H1 (cell line): ENCODE data around the gene WDCP. TPM values are rescaled to one million over a fixed set of nuclear protein-coding genes. Genes with fewer than 3 reads are reported as not detected.

Experiments
- CTCF ChIA-PET: fragments of 300-600 bp; sonication (Branson Sonifier 250); formaldehyde crosslinking; loops from one replicate; lab custom pipeline; 2021; ENCODE audit not compliant: partially characterized antibody; lab: Charles Lee
- POLR2A ChIA-PET: fragments of 300-600 bp; sonication (Branson Sonifier 250); formaldehyde crosslinking; loops from one replicate; lab custom pipeline; 2021; ENCODE audit warnings: inconsistent platforms; ENCODE audit not compliant: partially characterized antibody; lab: Charles Lee
- DNase-seq, 2 experiments: peaks; one replicate each; pipeline versions ENCODE4 v3.0.0 to v3.0.0-alpha.2; 2010 to 2022; ENCODE audit warnings: low spot score in 2 of 2, low read depth in 1 of 2, mixed read lengths in 1 of 2
- FAIRE-seq: peaks from 2 replicates; lab custom pipeline; 2011; peaks lifted over from hg19 to GRCh38; lab: Jason Lieb, UNC
- H2AFZ ChIP-seq: 2 replicates; pipeline ENCODE4 v1.8.1; 2012; ENCODE audit warnings: low read length, inconsistent platforms
- H2AK5ac ChIP-seq: 2 replicates; pipeline ENCODE4 v1.6.1; 2013; ENCODE audit warnings: low read depth, low read length
- H2BK120ac ChIP-seq: replicated peaks from 2 replicates; pipeline ENCODE3; 2013; ENCODE audit warnings: low read depth, low read length, inconsistent platforms
- H2BK12ac ChIP-seq: 2 replicates; pipeline ENCODE4 v1.6.1; 2013; ENCODE audit warnings: low read depth, low read length
- H2BK15ac ChIP-seq: 2 replicates; pipeline ENCODE4 v1.6.1; 2013; ENCODE audit warnings: low read length
- H2BK20ac ChIP-seq: 2 replicates; pipeline ENCODE4 v1.6.1; 2013; ENCODE audit warnings: low read length
- H2BK5ac ChIP-seq: 2 replicates; pipeline ENCODE4 v1.6.1; 2013; ENCODE audit warnings: low read depth, low read length
- H3K14ac ChIP-seq: 2 replicates; pipeline ENCODE4 v1.6.1; 2013; ENCODE audit warnings: inconsistent platforms; ENCODE audit not compliant: insufficient read length
- H3K18ac ChIP-seq: 2 replicates; pipeline ENCODE4 v1.6.1; 2013; ENCODE audit warnings: low read length; ENCODE audit errors: extremely low read depth
- H3K23ac ChIP-seq: 2 replicates; pipeline ENCODE4 v1.6.1; 2013; ENCODE audit warnings: inconsistent platforms; ENCODE audit not compliant: insufficient read length
- H3K23me2 ChIP-seq: 2 replicates; pipeline ENCODE4 v1.6.1; 2013; ENCODE audit warnings: low read depth, low read length
- H3K27ac ChIP-seq: 2 replicates; pipeline ENCODE4 v1.6.1; 2011; ENCODE audit warnings: low read depth, low read length, inconsistent platforms
- H3K27me3 ChIP-seq, 4 experiments: replicated peaks in 1 of 4; 1 replicate in 1 of 4; 2 replicates in 3 of 4; pipeline versions ENCODE4 v1.6.1 to v1.8.1; 2011 to 2013; ENCODE audit warnings: low read length in 3 of 4, mild to moderate bottlenecking in 3 of 4, inconsistent platforms in 2 of 4, mixed read lengths in 2 of 4, moderate library complexity in 1 of 4; ENCODE audit not compliant: control insufficient read depth in 3 of 4, insufficient read depth in 3 of 4; ENCODE audit errors: extremely low read depth in 1 of 4
- H3K36me3 ChIP-seq, 4 experiments: 2 replicates each; pipeline versions ENCODE4 v1.6.1 to v1.8.1; 2011 to 2013; ENCODE audit warnings: mild to moderate bottlenecking in 4 of 4, low read length in 3 of 4, moderate library complexity in 2 of 4, control low read depth in 1 of 4, inconsistent platforms in 1 of 4; ENCODE audit not compliant: insufficient read depth in 4 of 4, control insufficient read depth in 2 of 4
- H3K4ac ChIP-seq: replicated peaks from 2 replicates; pipeline ENCODE3; 2013; ENCODE audit warnings: low read length, low read depth, mixed read lengths, inconsistent platforms; ENCODE audit not compliant: insufficient read length
- H3K4me1 ChIP-seq, 4 experiments: replicated peaks in 1 of 4; 1 replicate in 1 of 4; 2 replicates in 3 of 4; pipeline versions ENCODE4 v1.6.1 to v1.8.1; 2011 to 2013; ENCODE audit warnings: low read length in 3 of 4, inconsistent platforms in 2 of 4, mixed read lengths in 1 of 4; ENCODE audit not compliant: insufficient read depth in 4 of 4, control insufficient read depth in 3 of 4
- H3K4me2 ChIP-seq, 2 experiments: 2 replicates each; pipeline versions ENCODE4 v1.6.1 to v1.8.1; 2011 to 2013; ENCODE audit warnings: low read depth in 2 of 2, low read length in 2 of 2, control low read depth in 1 of 2, inconsistent platforms in 1 of 2, mild to moderate bottlenecking in 1 of 2; ENCODE audit not compliant: insufficient read depth in 1 of 2
- H3K4me3 ChIP-seq, 4 experiments: fragments of 200-600, 300-600 bp in 1 of 4; sonication (generic), shearing (Covaris generic), sonication (Bioruptor Twin) in 1 of 4; 2 replicates each; pipeline versions ENCODE4 v1.5.1 to v1.8.1; 2011 to 2016; ENCODE audit warnings: low read length in 4 of 4, low read depth in 3 of 4, control low read depth in 2 of 4, inconsistent platforms in 2 of 4, mild to moderate bottlenecking in 2 of 4, mixed read lengths in 1 of 4, moderate library complexity in 1 of 4; ENCODE audit not compliant: insufficient read depth in 2 of 4; ENCODE audit errors: extremely low read depth in 1 of 4
- H3K56ac ChIP-seq: replicated peaks from 2 replicates; pipeline ENCODE3; 2013; ENCODE audit warnings: low read depth, mild to moderate bottlenecking, mixed read lengths, low read length, inconsistent platforms; ENCODE audit not compliant: insufficient read length
- H3K79me1 ChIP-seq: 2 replicates; pipeline ENCODE4 v1.6.1; 2013; ENCODE audit warnings: low read depth, low read length, control low read depth
- H3K79me2 ChIP-seq, 2 experiments: 2 replicates each; pipeline versions ENCODE4 v1.6.1 to v1.8.1; 2012 to 2013; ENCODE audit warnings: low read length in 2 of 2, mild to moderate bottlenecking in 2 of 2, inconsistent platforms in 1 of 2; ENCODE audit not compliant: insufficient read depth in 2 of 2, control insufficient read depth in 1 of 2
- H3K9ac ChIP-seq, 4 experiments: replicated peaks in 1 of 4; 1 replicate in 1 of 4; 2 replicates in 3 of 4; pipeline versions ENCODE4 v1.6.1 to v1.8.1; 2011 to 2013; ENCODE audit warnings: low read depth in 3 of 4, low read length in 3 of 4, control low read depth in 2 of 4, mild to moderate bottlenecking in 2 of 4, moderate library complexity in 2 of 4, inconsistent platforms in 1 of 4; ENCODE audit errors: extremely low read depth in 1 of 4
- H3K9me3 ChIP-seq, 2 experiments: 2 replicates each; pipeline versions ENCODE4 v1.6.1 to v1.8.1; 2012 to 2013; ENCODE audit warnings: mild to moderate bottlenecking in 2 of 2, moderate library complexity in 2 of 2, control low read depth in 1 of 2, inconsistent platforms in 1 of 2, low read depth in 1 of 2, low read length in 1 of 2, mixed read lengths in 1 of 2; ENCODE audit not compliant: insufficient read depth in 2 of 2
- H4K20me1 ChIP-seq, 2 experiments: replicated peaks in 1 of 2; 2 replicates each; pipeline versions ENCODE3 to v1.8.1; 2011 to 2013; ENCODE audit warnings: inconsistent platforms in 2 of 2, low read length in 2 of 2, mild to moderate bottlenecking in 1 of 2; ENCODE audit not compliant: insufficient read depth in 2 of 2, control insufficient read depth in 1 of 2
- H4K5ac ChIP-seq: 2 replicates; pipeline ENCODE4 v1.6.1; 2013; ENCODE audit warnings: low read length, low read depth, mixed read lengths, inconsistent platforms; ENCODE audit not compliant: insufficient read length
- H4K8ac ChIP-seq: 2 replicates; pipeline ENCODE4 v1.8.0; 2013; ENCODE audit warnings: mild to moderate bottlenecking, moderate library complexity, low read length, inconsistent platforms; ENCODE audit not compliant: insufficient read depth; ENCODE audit errors: extremely low read depth
- H4K91ac ChIP-seq: replicated peaks from 2 replicates; pipeline ENCODE3; 2013; ENCODE audit warnings: low read length, mixed read lengths, inconsistent platforms; ENCODE audit not compliant: insufficient read length
- CREB1 ChIP-seq: IDR thresholded peaks from 2 replicates; pipeline ENCODE4 v1.6.1; 2012; ENCODE audit warnings: inconsistent platforms
- FOSL1 ChIP-seq: IDR thresholded peaks from 2 replicates; pipeline ENCODE4 v1.6.1; 2011; ENCODE audit warnings: mild to moderate bottlenecking, low read depth, low read length, moderate library complexity; ENCODE audit not compliant: insufficient read depth
- GTF2F1 ChIP-seq: IDR thresholded peaks from 2 replicates; pipeline ENCODE4 v1.6.1; 2012; ENCODE audit warnings: low read depth, low read length, improper control_type of control experiment, borderline replicate concordance
- KDM1A ChIP-seq: fragments of 200-600, 300-600 bp; sonication (generic); IDR thresholded peaks from 2 replicates; pipeline ENCODE4 v1.7.1; 2016; ENCODE audit warnings: mild to moderate bottlenecking, low read length, borderline replicate concordance
- NANOG ChIP-seq: IDR thresholded peaks from 2 replicates; pipeline ENCODE4 v1.6.1; 2011; ENCODE audit warnings: low read length, low read depth, mild to moderate bottlenecking, inconsistent platforms; ENCODE audit not compliant: insufficient read depth, poor library complexity, severe bottlenecking
- POLR2AphosphoS5 ChIP-seq: IDR thresholded peaks from 2 replicates; pipeline ENCODE4 v1.6.1; 2011; ENCODE audit warnings: low read depth, low read length
- RXRA ChIP-seq: IDR thresholded peaks from 2 replicates; pipeline ENCODE4 v1.6.1; 2011; ENCODE audit warnings: low read depth, mild to moderate bottlenecking, low read length, moderate library complexity; ENCODE audit not compliant: insufficient read depth
- SP4 ChIP-seq: IDR thresholded peaks from 2 replicates; pipeline ENCODE4 v1.6.1; 2012; ENCODE audit warnings: low read length, inconsistent platforms
- TCF12 ChIP-seq: IDR thresholded peaks from 2 replicates; pipeline ENCODE4 v1.6.1; 2011; ENCODE audit warnings: low read depth, mild to moderate bottlenecking, low read length
- WGBS, 2 experiments: shearing (Covaris generic) in 1 of 2; methylation state at CpG; one replicate each; pipeline versions ENCODE4 v1.1.6 to v1.1.7; 2013 to 2015; ENCODE audit warnings: low lambda C conversion rate in 2 of 2, mixed read lengths in 2 of 2, inconsistent platforms in 1 of 2, low coverage in 1 of 2, missing lambda C conversion rate in 1 of 2; ENCODE audit not compliant: insufficient replicate concordance in 2 of 2, insufficient coverage in 1 of 2, insufficient read length in 1 of 2; ENCODE audit errors: extremely low coverage in 1 of 2, missing lambda C conversion rate in 1 of 2; 5-methylcytosine and 5-hydroxymethylcytosine counted together
- polyA plus RNA-seq, 7 experiments: library from polyadenylated mRNA; depleted of rRNA in 3 of 7; stranded (reverse) in 5 of 7; unstranded in 2 of 7; fragments of >200 nt in 5 of 7; fragments of 200-250 nt in 2 of 7; gene quantifications; 1 replicate in 5 of 7; 2 replicates in 1 of 7; 4 replicates in 1 of 7; pipeline versions ENCODE4 v1.2.1 to v1.2.3, GENCODE V29; 2011 to 2013; ENCODE audit warnings: missing spikeins in 2 of 7, mixed read lengths in 2 of 7
- total RNA-seq: library from RNA; stranded (reverse); fragmentation: NEBNext Ultra II Directional; extraction: Animal tissue kit (Norgen Biotek cat#: 25700); gene quantifications from 2 replicates; pipeline ENCODE4 v1.2.1, GENCODE V29; 2021
- TF ChIP-seq, protein P1 (sequence below): IDR thresholded peaks from 2 replicates; pipeline ENCODE4 v1.6.1; 2012; ENCODE audit warnings: inconsistent platforms

WDCP gene
- total and polyA plus RNA-seq, 2 of the 8 experiments (the other 6 are each of a cell fraction or from before 2014, with no cell fraction given) = 19.2 to 40.1 TPM

DNA sequence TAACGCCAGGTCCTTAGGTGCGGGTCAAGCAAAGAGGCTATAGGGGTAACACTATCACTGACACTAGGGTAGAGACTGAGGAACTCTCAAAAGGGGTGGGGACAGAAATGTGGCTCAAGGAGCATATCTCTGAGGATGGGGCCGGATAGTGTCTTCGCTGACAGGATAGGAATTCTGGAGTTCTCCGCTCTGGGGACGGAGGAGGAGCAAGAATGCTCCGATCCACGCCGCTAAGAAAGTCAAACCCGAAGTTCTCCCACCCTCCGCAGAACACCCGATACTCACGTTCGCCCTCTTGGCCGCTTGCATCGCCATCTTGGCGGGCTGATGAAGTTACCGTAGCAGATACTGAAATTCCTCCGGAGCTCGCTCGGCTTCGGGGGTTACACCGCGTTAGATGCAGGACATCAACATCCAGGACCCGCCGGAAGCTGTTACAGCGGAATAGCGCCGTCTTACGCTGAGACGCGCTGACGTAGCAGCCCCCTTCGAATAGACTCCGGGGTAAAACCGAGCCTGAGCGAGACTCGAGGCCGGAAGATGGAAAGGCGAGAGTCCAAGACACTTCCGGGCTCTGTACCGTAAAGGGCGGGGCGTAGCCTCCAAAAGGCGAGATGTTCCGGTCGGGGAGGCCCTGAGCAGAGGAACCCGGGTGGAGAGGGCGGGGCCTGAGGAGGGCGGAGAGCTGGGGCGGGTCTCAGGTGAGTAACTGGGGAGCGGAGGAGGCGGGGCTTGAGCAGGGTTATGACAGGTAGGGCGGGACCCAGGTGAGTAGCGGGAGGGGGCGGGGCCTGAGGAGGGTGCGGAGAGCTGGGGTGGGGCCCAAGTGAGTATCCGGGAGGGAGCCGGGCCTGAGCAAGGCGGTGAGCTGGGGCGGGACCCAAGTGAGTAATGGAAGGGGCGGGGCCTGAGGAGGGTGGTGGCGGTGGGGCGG lies 29.0 kb upstream of the WDCP start, which contains the start of gene SF3B6:
Gene SF3B6 (minus strand): TSS at position 412 of the 934 bp plus-strand sequence. CDS start 97 bp downstream, at position 315.
- Histone ChIP-seq H2BK12ac (no peak within 1 kb of the TSS; the same call in 1 of the 2 replicates), H2BK5ac (peak within 1 kb of the TSS; percentile 81; the same call in 1 of the 2 replicates), H3K27ac (peak within 1 kb of the TSS; percentile 87), H3K4me1 (peaks cover 0 to 7% (median 2%) of the 10 kb centered on the region in 4 experiments; a peak in 4 of 7 replicates), H3K14ac (no peak within 1 kb of the TSS), H3K9ac (peak within 1 kb of the TSS; percentile 63 to 94 (median 90)), H3K36me3 (peaks cover 6 to 33% (median 15%) of the 10 kb centered on the region in 4 experiments; a peak in 6 of 8 replicates), H3K18ac (peak within 1 kb of the TSS; percentile 71), H3K4ac (peak within 1 kb of the TSS; percentile 17), H3K79me2 (peaks cover 0 to 23% of the 10 kb centered on the region in 2 experiments; a peak in 2 of 4 replicates), H3K27me3 (no peaks in the 10 kb centered on the region), H3K79me1 (no peaks in the 10 kb centered on the region), H2BK20ac (no peak within 1 kb of the TSS), H3K4me3 (peak within 1 kb of the TSS; percentile 74 to 96 (median 94)), H2BK120ac (no peak within 1 kb of the TSS), H3K9me3 (no peaks in the 10 kb centered on the region), H3K4me2 (peak within 1 kb of the TSS; percentile 83 to 84), H3K23ac (no peak within 1 kb of the TSS), H4K20me1 (no peaks in the 10 kb centered on the region), H4K5ac (peak within 1 kb of the TSS; percentile 66), H4K91ac (no peak within 1 kb of the TSS), H2BK15ac (no peak within 1 kb of the TSS), H4K8ac (peak within 1 kb of the TSS; percentile 90; the same call in 1 of the 2 replicates), H2AFZ (peak within 1 kb of the TSS; percentile 78; the same call in 1 of the 2 replicates), H2AK5ac (no peak within 1 kb of the TSS), H3K56ac (peak within 1 kb of the TSS; percentile 36), H3K23me2 (peaks cover 5% of the 10 kb centered on the region; the same call in 1 of the 2 replicates)
- 1% methylated on average over 48 of the region's 64 CpGs; no CpG with 5 or more reads in 1 of the 2 experiments for WGBS, 2 experiments
- POLR2A ChIA-PET = interaction anchor here (0.6 to 2.7 kb wide), 17 partner anchors 8 to 272 kb away, joined by 3 to 31 read pairs (median 4); partner anchors contain the start of genes ATAD2B, MFSD2B, TP53I3 and WDCP
- CTCF ChIA-PET = interaction anchor here (0.8 to 1.3 kb wide), 5 partner anchors 16 to 273 kb away, joined by 3 to 4 read pairs (median 3); partner anchors contain the start of gene WDCP
- FAIRE-seq (peak; percentile 13), DNase-seq (peak; percentile 100)
- TF ChIP-seq CREB1 (peak; percentile 97), RXRA (no peak), GTF2F1 (peak; percentile 70; the same call in 1 of the 2 replicates), SP4 (peak; percentile 95), KDM1A (no peak), TCF12 (no peak), NANOG (peak; percentile 48), FOSL1 (no peak), POLR2AphosphoS5 (peak; percentile 82)
- TF ChIP-seq, protein P1, sequence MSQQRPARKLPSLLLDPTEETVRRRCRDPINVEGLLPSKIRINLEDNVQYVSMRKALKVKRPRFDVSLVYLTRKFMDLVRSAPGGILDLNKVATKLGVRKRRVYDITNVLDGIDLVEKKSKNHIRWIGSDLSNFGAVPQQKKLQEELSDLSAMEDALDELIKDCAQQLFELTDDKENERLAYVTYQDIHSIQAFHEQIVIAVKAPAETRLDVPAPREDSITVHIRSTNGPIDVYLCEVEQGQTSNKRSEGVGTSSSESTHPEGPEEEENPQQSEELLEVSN = peak; percentile 46; the same call in 1 of the 2 replicates
